ENCODE results near the gene EHHADH.
"Not testable (repeated sequence)": the region's sequence is repeated elsewhere in the genome, so short reads cannot be mapped to it uniquely, and the experiment has no call there.

The EHHADH gene
- 1.7 to 16.6 (median 9.7) reads per million in 17 experiments for total RNA-seq

GRCh38 chr3:185253645-185254410 lies at the start of gene EHHADH:
Gene EHHADH, minus strand, starts transcription at chr3:185254049. Its CDS starts 27 bp downstream, at chr3:185254022.
- DNase-seq, result peak; percentile 72 to 89 (median 79)

DNA sequence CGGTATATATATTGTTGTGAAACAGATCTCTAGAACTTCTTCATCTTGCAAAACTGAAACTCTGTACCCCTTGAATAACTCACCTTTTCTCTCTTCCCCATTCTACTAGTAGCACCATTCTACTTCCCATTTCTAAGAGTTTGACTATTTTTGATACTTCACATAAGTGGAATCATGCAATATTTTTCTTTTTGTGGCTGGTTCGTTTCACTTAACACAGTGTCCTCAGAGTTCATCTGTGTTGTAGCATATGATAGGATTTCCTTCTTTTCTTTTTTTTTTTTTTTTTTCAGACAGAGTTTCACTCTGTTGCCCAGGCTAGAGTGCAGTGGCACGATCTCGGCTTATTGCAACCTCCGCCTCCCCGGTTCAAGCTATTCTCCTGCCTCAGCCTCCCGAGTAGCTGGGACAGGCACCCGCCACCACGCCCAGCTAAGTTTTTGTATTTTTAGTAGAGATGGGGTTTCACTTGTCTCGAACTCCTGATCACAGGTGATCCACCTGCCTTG lies 46.1 kb upstream of the EHHADH start:
- DNase-seq, result peak in 3 of 4 experiments; percentile 4 to 64 (median 53)

DNA sequence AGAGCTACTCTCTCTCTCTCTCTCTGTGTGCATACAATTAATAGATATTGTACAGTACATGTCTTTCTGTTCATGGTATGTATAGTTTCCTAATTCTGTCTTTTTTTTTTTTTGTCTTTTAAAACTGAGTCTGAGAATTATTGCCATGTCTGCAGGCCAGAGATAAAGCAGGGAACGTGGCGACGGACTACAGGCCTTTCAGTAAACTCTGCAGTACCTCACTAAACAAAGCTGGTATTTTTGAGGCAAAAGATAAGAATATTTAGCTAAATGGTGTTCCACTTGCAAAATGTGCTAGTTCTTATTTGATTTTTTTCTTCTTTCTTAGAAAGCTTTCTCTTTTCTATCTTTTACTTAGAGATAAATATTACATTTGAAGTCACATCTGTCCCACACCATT lies 44.0 kb upstream of the EHHADH start:
- no peak for DNase-seq

GRCh38 chr3:185292238-185292637 lies 38.4 kb upstream of the EHHADH start:
- DNase-seq, result no peak

DNA sequence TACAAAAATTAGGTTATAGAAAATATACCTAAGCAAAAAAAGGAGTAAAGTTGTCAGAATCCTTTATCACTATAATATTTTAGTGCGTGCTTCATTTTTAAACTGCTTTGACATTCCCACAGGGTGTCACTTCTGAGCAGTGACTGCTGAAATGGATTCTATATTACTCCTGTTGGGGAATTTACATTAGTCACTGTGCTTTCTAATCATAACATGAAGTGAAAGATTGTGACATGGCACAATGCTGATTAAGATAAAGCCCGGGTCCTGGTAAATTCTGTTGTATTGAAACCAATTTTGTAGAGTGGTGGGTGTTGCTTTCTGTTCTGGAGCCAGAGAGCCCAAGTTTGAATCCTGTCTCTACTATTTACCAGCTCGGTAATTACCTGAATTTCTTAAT lies 36.4 kb upstream of the EHHADH start:
- no peak for DNase-seq

DNA sequence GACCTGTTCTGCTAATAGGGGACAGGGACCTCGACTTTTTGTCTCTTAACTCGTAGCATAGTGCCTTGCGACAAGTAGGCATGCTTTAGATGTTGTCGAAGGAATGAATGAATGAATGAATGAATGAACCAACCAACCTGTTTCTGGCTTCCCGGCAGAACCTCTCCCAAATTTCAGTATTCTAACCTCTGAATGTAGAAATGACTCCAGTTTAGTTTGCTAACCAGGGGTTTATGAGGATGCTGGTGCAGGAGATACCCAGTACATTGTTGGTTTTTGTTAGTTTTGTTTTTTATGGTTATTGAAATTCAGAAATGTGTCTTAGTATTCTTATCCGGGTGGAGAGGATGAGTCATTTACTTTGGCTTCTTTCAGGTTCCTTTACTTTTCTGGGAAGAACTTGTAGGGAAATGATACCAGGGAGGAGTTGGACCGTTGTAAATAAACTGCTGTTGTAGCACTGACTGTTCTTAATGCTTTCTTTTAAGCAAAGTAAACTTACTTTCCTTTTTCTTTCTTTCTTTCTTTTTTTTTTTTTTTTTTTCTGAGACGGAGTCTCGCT lies 29.6 kb upstream of the EHHADH start:
- DNase-seq, result no peak

- DNase-seq, result peak; percentile 93 to 96 (median 95)
Measured at GRCh38 chr3:185282696-185283373, 29.0 kb upstream of the EHHADH start.

- peak; percentile 30 to 72 (median 58) for DNase-seq
Measured at GRCh38 chr3:185280572-185281365, 26.9 kb upstream of the EHHADH start.

DNA sequence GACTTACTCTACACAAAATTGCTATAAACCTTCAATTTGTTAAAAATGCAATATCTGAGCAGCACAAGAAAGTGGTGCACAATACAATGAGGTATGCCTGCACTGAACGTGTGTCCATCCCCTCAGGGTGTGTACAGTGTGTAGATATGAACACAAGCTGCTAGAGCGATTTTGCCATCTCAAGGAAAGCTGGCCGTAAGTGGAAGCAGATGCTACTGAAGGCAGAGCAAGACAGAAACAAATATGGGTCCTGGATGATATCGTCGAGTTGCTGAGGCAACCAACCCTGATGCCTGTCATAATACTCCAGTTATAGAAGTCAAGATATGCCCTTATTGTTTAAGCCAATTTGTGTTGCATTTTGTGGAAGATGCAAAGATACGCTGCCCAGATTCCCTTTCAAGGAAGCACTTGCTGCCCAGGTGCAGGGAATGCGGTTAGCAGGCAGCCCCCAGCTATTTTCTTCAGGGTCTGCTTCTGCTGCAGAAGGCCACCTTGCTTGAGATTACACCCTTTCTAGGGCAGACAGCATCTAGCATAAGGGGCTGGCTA lies 25.8 kb upstream of the EHHADH start:
- no peak for DNase-seq

- DNase-seq, result no peak
Measured at GRCh38 chr3:185276415-185276814, 22.6 kb upstream of the EHHADH start.

DNA sequence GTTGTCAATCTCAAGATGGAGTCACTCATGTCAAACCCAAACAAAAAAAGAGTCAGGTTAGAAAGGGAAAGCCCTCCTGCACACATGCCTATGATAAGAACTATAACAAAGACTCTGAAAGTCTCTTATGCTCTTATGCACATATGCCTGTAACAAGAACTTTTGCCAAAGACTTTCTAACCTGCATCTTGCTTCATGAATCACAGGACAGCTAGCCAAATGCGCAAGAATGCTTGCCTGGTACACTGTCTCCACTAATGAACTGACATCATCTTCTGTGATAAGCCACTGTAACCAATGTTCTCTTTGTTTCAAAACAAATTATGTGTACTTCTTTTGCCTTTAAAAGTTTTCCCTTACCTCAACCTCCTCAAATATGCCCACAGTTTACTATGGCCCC lies 18.2 kb upstream of the EHHADH start:
- no peak for DNase-seq

DNA sequence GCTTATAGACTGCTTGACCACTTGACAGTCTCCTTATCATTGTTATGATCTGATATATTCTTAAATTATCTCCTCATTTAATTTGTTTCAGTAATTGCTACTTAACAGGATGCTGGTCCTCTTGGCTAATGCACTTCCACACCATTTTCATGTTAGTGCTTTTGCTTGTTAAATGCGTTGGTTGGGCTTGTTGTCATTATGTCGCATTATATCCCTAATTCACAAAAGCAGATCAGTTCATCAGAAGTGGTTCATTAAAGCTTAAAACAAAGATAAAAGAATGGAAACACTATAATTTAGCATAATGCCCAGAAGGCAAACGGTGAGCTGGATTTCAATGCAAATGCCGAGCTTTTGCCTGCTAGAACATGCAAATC lies 17.1 kb upstream of the EHHADH start:
- DNase-seq, result no peak

GRCh38 chr3:185270262-185270955 lies 16.6 kb upstream of the EHHADH start:
- peak in 1 of 4 experiments; percentile 9 for DNase-seq

GRCh38 chr3:185268194-185268962 lies 14.5 kb upstream of the EHHADH start:
- DNase-seq, result no peak

DNA sequence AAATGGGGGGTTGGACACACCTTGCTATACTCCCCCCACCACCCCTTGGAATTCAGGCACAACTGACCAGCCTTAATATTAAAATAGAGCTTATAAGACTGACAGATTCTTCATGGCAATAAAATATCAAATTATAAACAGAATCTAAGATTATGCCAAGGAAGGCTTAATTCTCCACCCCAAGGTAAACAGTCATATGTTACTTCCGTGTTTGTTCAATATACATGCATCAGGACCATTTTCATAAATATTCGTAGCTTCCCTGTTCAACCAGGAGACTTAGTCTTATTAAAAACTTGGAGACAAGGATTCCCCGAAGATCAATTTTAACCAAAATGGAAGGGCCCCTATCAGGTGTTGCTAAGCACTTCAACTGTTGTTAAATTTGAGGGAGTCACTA lies 13.3 kb upstream of the EHHADH start:
- no peak for DNase-seq

- no peak for DNase-seq
Measured at GRCh38 chr3:185264849-185265553, 11.2 kb upstream of the EHHADH start.

DNA sequence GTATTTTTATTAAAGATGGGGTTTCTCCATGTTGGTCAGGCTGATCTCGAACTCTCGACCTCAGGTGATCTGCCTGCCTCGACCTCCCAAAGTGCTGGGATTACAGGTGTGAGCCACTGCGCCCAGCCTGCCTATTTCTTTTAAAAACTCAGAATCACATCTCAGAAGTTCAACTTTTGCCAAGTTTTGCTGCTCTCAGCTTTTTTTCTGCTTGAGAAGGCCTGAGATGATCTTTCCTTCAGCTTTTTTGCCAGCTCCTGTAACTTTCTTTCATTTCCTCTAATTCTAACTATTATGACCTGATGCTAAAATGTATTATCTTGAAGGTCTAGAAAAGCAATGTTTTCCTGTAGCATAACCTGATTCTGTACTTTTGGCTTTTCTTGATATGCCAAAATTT lies 9.6 kb upstream of the EHHADH start:
- no peak for DNase-seq

GRCh38 chr3:185257334-185257733 lies 3.5 kb upstream of the EHHADH start:
- no peak for DNase-seq

- DNase-seq, result no peak
Measured at GRCh38 chr3:185254799-185255198, 950 bp upstream of the EHHADH start.

DNA sequence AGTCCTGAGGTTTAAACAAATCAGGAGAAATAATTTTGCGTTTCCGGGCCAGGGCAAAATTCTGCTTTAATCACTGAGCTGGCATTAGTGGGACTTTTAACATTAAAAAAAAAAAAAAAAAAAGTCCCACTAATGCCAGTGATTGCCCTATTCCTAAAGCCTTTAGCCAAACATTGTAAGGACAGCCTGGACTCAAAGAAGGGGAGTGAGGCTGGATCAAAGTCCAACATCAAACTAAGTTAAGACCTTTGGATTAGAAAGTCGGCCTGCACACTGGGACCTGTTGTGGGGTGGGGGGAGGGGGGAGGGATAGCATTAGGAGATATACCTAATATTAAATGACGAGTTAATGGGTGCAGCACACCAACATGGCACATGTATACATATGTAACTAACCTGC lies 716 bp downstream of the EHHADH start:
- not testable (repeated sequence) for DNase-seq

Data from suppressor macrophage (primary cell).